K562 (cell line): ENCODE data around the gene HOXB5. TPM values are rescaled to one million over a fixed set of nuclear protein-coding genes. Genes with fewer than 3 reads are reported as not detected.

Experiments
- CBX5 ChIP-seq: IDR thresholded peaks from 2 replicates; pipeline ENCODE4 v1.6.1; 2014; ENCODE audit warnings: low read depth, borderline replicate concordance
- CGGBP1 ChIP-seq: fragments of 250-450 bp; sonication (Bioruptor Pico); IDR thresholded peaks from 2 replicates; pipeline ENCODE4 v1.9.0; 2021; ENCODE audit warnings: mild to moderate bottlenecking
- CLOCK ChIP-seq: fragments of 250-450 bp; sonication (Bioruptor Pico); IDR thresholded peaks from 2 replicates; pipeline ENCODE4 v1.4.0; 2020; ENCODE audit warnings: mild to moderate bottlenecking, moderate library complexity, borderline replicate concordance
- HNRNPUL1 ChIP-seq: fragments of 200-400 bp; formaldehyde crosslinking; IDR thresholded peaks from 2 replicates; pipeline ENCODE4 v1.6.1; 2017; ENCODE audit warnings: low read length
- ILK ChIP-seq: fragments of 450-650 bp; IDR thresholded peaks from 2 replicates; pipeline ENCODE4 v1.6.1; 2016; ENCODE audit warnings: missing genetic modification characterization, low read depth, mild to moderate bottlenecking, missing compliant biosample characterization, moderate library complexity, borderline replicate concordance
- IRF2 ChIP-seq: sonication (generic); formaldehyde crosslinking; IDR thresholded peaks from 2 replicates; pipeline ENCODE4 v1.8.1; 2022; ENCODE audit warnings: mild to moderate bottlenecking, missing genetic modification reagents
- MCM3 ChIP-seq: fragments of 450-650 bp; IDR thresholded peaks from 2 replicates; pipeline ENCODE4 v1.6.1; 2016
- MEF2A ChIP-seq: IDR thresholded peaks from 2 replicates; pipeline ENCODE4 v1.6.1; 2011; ENCODE audit warnings: low read depth, mild to moderate bottlenecking, low read length, moderate library complexity; ENCODE audit not compliant: control insufficient read depth
- MIER1 ChIP-seq: fragments of 450-650 bp; IDR thresholded peaks from 2 replicates; pipeline ENCODE4 v1.6.1; 2016; ENCODE audit warnings: antibody characterized with exemption, mild to moderate bottlenecking, low read depth
- MXI1 ChIP-seq: IDR thresholded peaks from 2 replicates; pipeline ENCODE4 v1.6.1; 2011; ENCODE audit warnings: low read depth, mild to moderate bottlenecking, improper control_type of control experiment, low read length
- NCOA6 ChIP-seq: fragments of 450-650 bp; IDR thresholded peaks from 2 replicates; pipeline ENCODE4 v1.6.1; 2017; ENCODE audit warnings: mild to moderate bottlenecking
- NFATC3 ChIP-seq: fragments of 450-650 bp; IDR thresholded peaks from 2 replicates; pipeline ENCODE4 v1.6.1; 2017; ENCODE audit warnings: mild to moderate bottlenecking
- OTX1 ChIP-seq: fragments of 450-650 bp; formaldehyde crosslinking; IDR thresholded peaks from 2 replicates; pipeline ENCODE4 v1.4.0; 2022; ENCODE audit warnings: mild to moderate bottlenecking
- PHF8 ChIP-seq: fragments of 200-600 bp; sonication (generic); IDR thresholded peaks from 2 replicates; pipeline ENCODE4 v1.6.1; 2012; ENCODE audit warnings: mixed run types, mild to moderate bottlenecking, inconsistent platforms, low read length, moderate library complexity, borderline replicate concordance
- POLR2AphosphoS2 ChIP-seq: IDR thresholded peaks from 2 replicates; pipeline ENCODE4 v1.6.1; 2012; ENCODE audit warnings: low read length, improper control_type of control experiment
- RBM14 ChIP-seq: fragments of 200-400 bp; formaldehyde crosslinking; IDR thresholded peaks from 2 replicates; pipeline ENCODE4 v1.6.1; 2018; ENCODE audit warnings: low read depth, mild to moderate bottlenecking, low read length, moderate library complexity, borderline replicate concordance; ENCODE audit not compliant: insufficient read depth
- RCOR1 ChIP-seq, 2 experiments: IDR thresholded peaks; 2 replicates each; pipeline ENCODE4 v1.6.1; 2012; ENCODE audit warnings: low read depth in 2 of 2, low read length in 2 of 2, borderline replicate concordance in 1 of 2, improper control_type of control experiment in 1 of 2
- SOX6 ChIP-seq: fragments of 450-650 bp; IDR thresholded peaks from 2 replicates; pipeline ENCODE4 v1.6.1; 2014; ENCODE audit warnings: mild to moderate bottlenecking
- SRSF7 ChIP-seq: fragments of 200-400 bp; formaldehyde crosslinking; optimal IDR thresholded peaks from 2 replicates; pipeline ENCODE3; 2017; ENCODE audit warnings: mild to moderate bottlenecking, low read depth, low read length
- TCF7L2 ChIP-seq: fragments of 150-350 bp; IDR thresholded peaks from 2 replicates; pipeline ENCODE4 v1.6.1; 2016; ENCODE audit warnings: low read depth, mild to moderate bottlenecking, low read length, moderate library complexity
- ZBTB7A ChIP-seq: IDR thresholded peaks from 2 replicates; pipeline ENCODE4 v1.6.1; 2011; ENCODE audit warnings: low read depth, mild to moderate bottlenecking, low read length, moderate library complexity, borderline replicate concordance; ENCODE audit not compliant: control insufficient read depth
- ZFP36 ChIP-seq: fragments of 150-350 bp; IDR thresholded peaks from 2 replicates; pipeline ENCODE4 v1.6.1; 2018; ENCODE audit warnings: low read length, low read depth; ENCODE audit not compliant: partially characterized antibody
- ZNF232 ChIP-seq: sonication (generic); formaldehyde crosslinking; IDR thresholded peaks from 2 replicates; pipeline ENCODE4 v1.8.0; 2022; ENCODE audit warnings: mild to moderate bottlenecking, missing genetic modification reagents
- ZNF24 ChIP-seq: fragments of 450-650 bp; IDR thresholded peaks from 2 replicates; pipeline ENCODE4 v1.6.1; 2016
- ZNF583 ChIP-seq: fragments of 250-450 bp; sonication (Bioruptor Pico); IDR thresholded peaks from 2 replicates; pipeline ENCODE4 v1.4.0; 2020
- polyA plus RNA-seq, 8 experiments: library from polyadenylated mRNA; depleted of rRNA in 4 of 8; stranded (reverse) in 5 of 8; unstranded in 3 of 8; fragments of >200 nt; fragmentation: Nextera tagmentation in 2 of 8; fragmentation: Illumina TruSeq in 1 of 8; extraction: Ambion mirVana in 2 of 8; extraction: Trizol in 1 of 8; gene quantifications; 2 replicates each; pipeline versions ENCODE4 v1.2.1 to v1.2.3, GENCODE V29; 2011 to 2014; ENCODE audit warnings: inconsistent platforms in 1 of 8, missing spikeins in 1 of 8
- total RNA-seq, 7 experiments: library from RNA; depleted of rRNA in 6 of 7; stranded (reverse); fragments of >200 nt in 6 of 7; fragmentation: Illumina TruSeq in 2 of 7; extraction: Trizol in 2 of 7; gene quantifications; 2 replicates each; pipeline versions ENCODE4 v1.2.1 to v1.2.3, GENCODE V29; 2011 to 2021; ENCODE audit warnings: low replicate concordance in 1 of 7

HOXB5 gene
- total and polyA plus RNA-seq, 9 of the 15 experiments (the other 6 are each of a cell fraction or from before 2014, with no cell fraction given), result 0.24 to 2.7 (median 0.65) TPM

- TF ChIP-seq MIER1 (no peak), CLOCK (CRISPR knock-in tag) (no peak), ZNF232 (CRISPR knock-in tag) (no peak), RCOR1 (IDR thresholded peaks at IDR 0.05; ENCODE audit: borderline replicate concordance in 1 of 2, low read depth in 2 of 2, low read length in 2 of 2) (peak in 1 of 2 experiments; percentile 74; a peak in 1 of 4 replicates), MXI1 (no peak), SRSF7 (no peak), CGGBP1 (no peak), NCOA6 (no peak), ZFP36 (no peak), SOX6 (0 out of 2 replicates have a peak, but pooled peaks have one; percentile 44), POLR2AphosphoS2 (no peak), NFATC3 (no peak), ZBTB7A (peak; percentile 82; the same call in 1 of the 2 replicates), CBX5 (no peak), PHF8 (peak; percentile 14; the same call in 1 of the 2 replicates), OTX1 (no peak), MEF2A (no peak), ZNF24 (no peak), TCF7L2 (no peak), ILK (no peak), IRF2 (CRISPR knock-in tag) (no peak), MCM3 (no peak), HNRNPUL1 (no peak), RBM14 (no peak), ZNF583 (CRISPR knock-in tag) (no peak)
Observed at GRCh38 chr17:48636177-48637018, 42.8 kb upstream of the HOXB5 start (continued).
